HUES64 (cell line): Measurements from ENCODE around the gene BPIFB6.
"Not testable (repeated sequence)": the region's sequence is repeated elsewhere in the genome, so short reads cannot be mapped to it uniquely, and the experiment has no call there.

ENCODE experiments used
- H3K27ac ChIP-seq: 2 replicates; pipeline ENCODE4 v1.7.0; 2013; ENCODE audit warnings: low read depth, low read length, inconsistent platforms
- H3K27me3 ChIP-seq: 2 replicates; pipeline ENCODE4 v1.6.1; 2013; ENCODE audit warnings: mild to moderate bottlenecking, low read length; ENCODE audit not compliant: insufficient read depth
- H3K36me3 ChIP-seq: 2 replicates; pipeline ENCODE4 v1.6.1; 2013; ENCODE audit warnings: mild to moderate bottlenecking, low read length; ENCODE audit not compliant: insufficient read depth
- H3K4me1 ChIP-seq: 2 replicates; pipeline ENCODE4 v1.6.1; 2013; ENCODE audit warnings: mild to moderate bottlenecking, low read length, moderate library complexity; ENCODE audit not compliant: insufficient read depth
- H3K4me3 ChIP-seq: 2 replicates; pipeline ENCODE4 v1.5.1; 2013; ENCODE audit warnings: mild to moderate bottlenecking, low read length, moderate library complexity
- H3K9ac ChIP-seq: 2 replicates; pipeline ENCODE4 v1.6.1; 2013; ENCODE audit warnings: mild to moderate bottlenecking, low read depth, low read length
- H3K9me3 ChIP-seq: 2 replicates; pipeline ENCODE4 v1.6.1; 2013; ENCODE audit warnings: low read depth, low read length; ENCODE audit not compliant: insufficient read depth
- WGBS: fragments of 150-250, 120-280 bp; methylation state at CpG from one replicate; pipeline ENCODE4 v1.1.7; 2013; ENCODE audit warnings: missing lambda C conversion rate; 5-methylcytosine and 5-hydroxymethylcytosine counted together

BPIFB6 gene

DNA sequence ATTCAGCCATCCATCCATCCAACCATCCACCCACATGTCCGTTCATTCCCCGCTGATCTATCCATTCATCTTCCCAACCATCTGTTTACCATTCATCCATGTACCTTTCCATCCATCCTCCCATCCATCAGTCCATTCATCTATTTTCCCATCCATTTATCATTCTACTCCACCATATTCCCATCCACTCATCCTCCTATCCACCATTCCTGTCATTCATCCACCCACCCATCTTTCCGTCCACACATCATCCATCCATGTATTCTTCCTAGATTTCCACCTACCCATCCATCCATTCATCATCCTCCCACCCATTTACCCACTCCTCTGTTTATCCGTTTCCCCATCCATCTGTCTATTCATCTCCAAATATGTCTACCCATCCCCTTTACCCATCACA is 6.8 kb downstream of the BPIFB6 start:
- Histone ChIP-seq H3K27ac (no peak overlapping the region), H3K9me3 (no peaks in the 10 kb centered on the region), H3K4me3 (no peak overlapping the region), H3K36me3 (no peaks in the 10 kb centered on the region), H3K4me1 (no peaks in the 10 kb centered on the region), H3K27me3 (0 out of 2 replicates have a peak, but pooled peaks cover 4% of the 10 kb centered on the region), H3K9ac (no peak overlapping the region)
- WGBS, result 92% methylated on average over 4 of the region's 4 CpGs

DNA sequence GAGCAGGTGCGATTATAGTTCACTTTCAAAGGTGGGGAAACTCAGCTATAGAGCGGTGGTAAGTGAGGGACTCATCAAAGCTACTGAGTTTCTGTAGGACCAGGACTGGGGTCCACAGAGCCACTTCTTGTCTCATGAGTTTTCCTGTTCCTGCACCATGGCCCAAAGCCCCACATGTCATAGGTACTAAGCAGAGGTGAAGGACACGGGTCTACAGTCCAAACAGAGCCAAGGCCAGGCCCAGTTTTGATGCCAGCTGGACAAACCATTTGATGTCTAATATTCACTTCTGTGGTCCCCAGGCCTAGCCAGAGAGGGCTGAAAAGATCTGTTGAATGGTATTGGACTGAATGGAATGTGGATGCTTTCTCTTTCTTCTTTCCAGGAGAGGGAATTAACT is 11.0 kb downstream of the BPIFB6 start:
- WGBS, result 93% methylated on average over 3 of the region's 3 CpGs
- Histone ChIP-seq H3K27ac (no peak overlapping the region), H3K27me3 (0 out of 2 replicates have a peak, but pooled peaks cover 4% of the 10 kb centered on the region), H3K4me1 (no peaks in the 10 kb centered on the region), H3K9me3 (peaks cover 12% of the 10 kb centered on the region), H3K4me3 (no peak overlapping the region), H3K36me3 (no peaks in the 10 kb centered on the region), H3K9ac (no peak overlapping the region)

DNA sequence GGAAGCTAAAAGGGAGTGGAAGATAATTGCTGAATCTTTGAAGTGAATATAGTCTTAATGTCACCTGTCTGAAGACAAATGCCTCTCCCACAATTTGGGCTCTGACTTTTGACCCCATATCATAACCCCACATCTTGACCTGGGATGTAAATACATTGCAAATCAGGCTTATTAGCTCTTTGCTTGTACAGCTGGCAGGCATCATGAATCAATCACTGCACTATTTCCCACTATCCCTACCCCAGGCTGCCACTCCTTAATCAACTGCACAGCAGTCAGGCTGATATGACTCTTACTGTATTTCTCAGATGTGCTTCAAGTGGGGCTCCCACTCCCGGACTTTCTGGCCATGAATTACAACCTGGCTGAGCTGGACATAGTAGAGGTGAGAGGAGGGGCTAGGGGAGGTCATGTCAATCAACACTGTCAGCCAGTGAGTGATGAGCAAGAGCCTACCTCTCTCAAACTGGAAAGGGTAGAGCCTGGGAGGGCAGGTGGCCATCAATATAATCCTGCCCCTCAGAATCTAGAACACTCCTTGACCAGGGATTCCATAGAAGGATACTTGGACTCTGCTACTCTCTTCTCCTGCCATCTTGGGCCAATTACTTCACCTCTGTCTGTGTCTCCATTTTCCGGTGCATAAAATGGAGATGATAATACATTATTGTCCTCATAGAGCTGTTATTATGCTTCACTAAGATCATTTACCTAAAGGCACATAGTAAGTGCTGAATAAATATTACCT is 11.7 kb downstream of the BPIFB6 start:
- Histone ChIP-seq H3K27ac (no peak overlapping the region), H3K36me3 (no peaks in the 10 kb centered on the region), H3K4me1 (no peaks in the 10 kb centered on the region), H3K9me3 (peaks cover 12% of the 10 kb centered on the region), H3K4me3 (no peak overlapping the region), H3K9ac (no peak overlapping the region), H3K27me3 (no peaks in the 10 kb centered on the region)
- 92% methylated on average over 1 of the region's 2 CpGs for WGBS

DNA sequence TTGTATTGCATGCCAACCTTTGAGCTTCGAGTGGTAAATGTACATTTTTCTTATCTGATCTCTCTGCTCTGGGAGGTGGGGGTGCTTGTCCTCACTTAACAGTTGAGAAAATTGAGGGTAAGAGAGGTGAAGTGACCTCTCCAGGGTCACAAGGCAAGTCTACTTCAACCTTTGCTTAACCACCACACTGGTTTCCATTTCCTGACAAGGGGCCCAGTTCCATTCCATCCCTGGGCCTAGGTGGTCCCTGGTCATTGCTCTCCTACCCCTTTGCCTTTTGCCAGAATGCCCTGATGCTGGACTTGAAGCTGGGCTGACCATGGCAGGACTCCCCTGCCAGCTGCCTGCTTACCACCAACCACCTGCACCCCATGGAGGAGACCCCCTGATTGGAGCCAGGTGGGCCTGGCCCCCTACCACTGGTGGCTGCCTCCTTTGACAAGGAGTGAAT is 12.3 kb downstream of the BPIFB6 start:
- no peaks in the 10 kb centered on the region for H3K27me3 ChIP-seq
- H3K4me1 ChIP-seq, result no peaks in the 10 kb centered on the region
- H3K4me3 ChIP-seq, result no peak overlapping the region
- 78% methylated on average over 1 of the region's 1 CpG for WGBS
- no peak overlapping the region for H3K27ac ChIP-seq
- H3K9me3 ChIP-seq, result peaks cover 12% of the 10 kb centered on the region
- H3K36me3 ChIP-seq, result no peaks in the 10 kb centered on the region
- no peak overlapping the region for H3K9ac ChIP-seq

DNA sequence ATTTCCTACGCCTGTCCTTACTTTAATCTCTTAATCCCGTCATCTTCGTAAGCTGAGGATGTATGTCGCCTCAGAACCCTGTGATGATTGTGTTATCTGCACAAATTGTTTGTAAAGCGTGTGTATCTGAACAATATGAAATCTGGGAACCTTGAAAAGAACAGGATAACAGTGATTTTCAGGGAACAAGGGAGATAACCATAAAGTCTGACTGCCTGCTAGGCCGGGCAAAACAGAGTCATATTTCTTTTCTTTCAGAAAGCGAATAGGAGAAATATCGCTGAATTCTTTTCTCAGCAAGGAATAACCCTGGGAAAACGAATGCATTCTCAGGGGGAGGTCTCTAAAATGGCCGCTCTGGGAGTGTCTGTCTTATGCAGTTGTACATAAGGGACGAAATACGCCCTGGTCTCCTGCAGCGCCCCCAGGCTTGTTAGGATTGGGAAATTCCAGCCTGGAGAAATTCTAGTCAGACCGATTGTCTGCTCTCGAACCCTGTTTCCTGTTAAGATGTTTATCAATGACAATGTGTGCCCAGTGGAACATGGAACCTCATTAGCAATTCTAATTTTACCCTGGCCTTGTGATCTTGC is 13.8 kb downstream of the BPIFB6 start:
- H3K9me3 ChIP-seq, result peaks cover 12% of the 10 kb centered on the region
- not testable (repeated sequence) for H3K27ac ChIP-seq, H3K4me1 ChIP-seq, H3K9ac ChIP-seq, H3K27me3 ChIP-seq, H3K36me3 ChIP-seq, H3K4me3 ChIP-seq
- WGBS, result 88% methylated on average over 15 of the region's 15 CpGs

DNA sequence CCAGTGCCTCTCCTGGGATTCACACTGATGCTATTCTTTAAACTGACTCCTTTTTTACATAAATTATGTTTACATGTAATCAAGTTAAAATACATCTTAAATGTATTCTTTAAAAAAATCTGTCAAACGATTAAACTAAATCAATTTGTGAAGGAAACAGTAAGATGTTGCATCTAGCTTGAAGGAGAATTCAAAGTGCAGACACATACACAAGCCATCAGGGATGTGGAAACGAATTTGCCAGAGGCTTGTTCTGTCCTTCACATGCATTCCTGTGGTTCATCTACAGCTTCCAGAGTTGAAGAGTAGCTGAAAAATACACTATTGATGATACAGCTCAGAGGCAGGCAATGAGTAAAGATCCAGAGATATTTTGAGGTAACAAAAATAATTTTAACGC is 15.0 kb downstream of the BPIFB6 start:
- H3K4me3 ChIP-seq, result no peak overlapping the region
- WGBS, result 92% methylated on average over 3 of the region's 3 CpGs

DNA sequence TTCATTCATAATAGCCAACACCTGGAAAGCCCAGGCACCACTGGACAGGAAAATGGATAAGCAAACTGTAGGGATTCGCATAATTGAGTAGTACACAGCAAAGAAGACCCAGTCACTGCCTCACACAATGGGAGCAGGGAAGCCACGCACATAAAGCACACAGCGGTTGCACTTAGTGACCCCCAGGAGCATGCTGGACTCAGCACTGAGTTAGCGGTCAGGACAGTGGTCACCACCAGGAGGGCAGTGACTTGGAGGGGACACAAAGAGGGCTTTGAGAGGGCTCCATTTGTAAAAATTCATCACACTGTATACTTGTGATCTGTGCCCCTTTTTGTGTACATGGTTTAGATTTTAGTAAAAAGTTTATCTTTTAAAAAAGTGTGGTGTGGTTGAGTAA is 19.9 kb downstream of the BPIFB6 start:
- Histone ChIP-seq H3K9me3 (peaks cover 4% of the 10 kb centered on the region; the same call in 1 of the 2 replicates), H3K36me3 (no peaks in the 10 kb centered on the region), H3K27ac (no peak overlapping the region), H3K27me3 (no peaks in the 10 kb centered on the region), H3K9ac (no peak overlapping the region), H3K4me3 (no peak overlapping the region), H3K4me1 (peaks cover 6% of the 10 kb centered on the region; the same call in 1 of the 2 replicates)
- 85% methylated on average over 4 of the region's 4 CpGs for WGBS

More for the DNA sequence above, 15.0 kb downstream of the BPIFB6 start:
- Histone ChIP-seq H3K4me1 (no peaks in the 10 kb centered on the region), H3K9me3 (peaks cover 12% of the 10 kb centered on the region), H3K36me3 (no peaks in the 10 kb centered on the region), H3K27me3 (no peaks in the 10 kb centered on the region), H3K9ac (no peak overlapping the region), H3K27ac (no peak overlapping the region)

DNA sequence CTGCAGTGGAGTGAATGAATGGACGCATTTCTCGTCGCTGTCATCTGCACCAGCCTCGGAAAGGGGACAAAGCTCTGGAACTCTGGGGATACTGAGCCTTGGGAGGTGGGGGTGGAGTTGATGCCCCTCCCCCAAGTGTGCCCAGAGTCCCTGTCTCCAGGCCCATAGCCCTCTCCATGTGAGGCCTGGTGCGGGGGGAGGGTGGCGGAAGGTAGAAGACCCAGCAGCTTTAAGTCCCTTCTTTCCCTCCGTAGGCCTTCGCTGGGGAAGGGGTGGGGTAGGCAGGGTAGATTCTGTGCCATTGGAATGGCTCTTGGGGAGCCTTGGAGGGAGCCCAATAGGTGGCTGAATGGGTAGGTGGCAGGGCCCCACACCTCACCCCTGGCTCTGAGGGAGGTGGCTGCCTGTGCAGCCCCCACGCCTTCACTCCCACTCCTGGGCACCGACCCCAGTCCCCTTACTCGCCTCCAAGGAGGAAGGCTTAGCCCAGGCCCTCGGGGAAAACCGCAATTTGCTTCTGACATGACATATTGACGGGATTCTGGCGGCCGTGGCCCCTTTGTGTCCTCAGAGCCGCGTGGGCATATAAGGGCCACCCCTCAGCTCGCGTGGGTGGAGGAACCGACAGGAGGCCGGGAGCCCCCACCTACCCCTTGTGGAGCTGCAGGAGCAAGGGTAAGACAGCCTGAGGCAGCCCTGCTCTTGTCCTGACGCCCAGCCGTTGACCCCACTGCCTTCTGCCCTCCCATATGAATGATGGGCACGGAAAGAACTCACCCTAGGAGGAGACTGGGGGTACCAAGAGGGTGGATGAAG is 22.1 kb downstream of the BPIFB6 start, which contains the start of gene BPIFB3:
Gene BPIFB3, plus strand, starts transcription at position 613 of the 816 bp plus-strand sequence. CDS start 1,533 bp downstream, outside the sequence.
- no peaks in the 10 kb centered on the region for H3K27me3 ChIP-seq
- peaks cover 6% of the 10 kb centered on the region; the same call in 1 of the 2 replicates for H3K4me1 ChIP-seq
- WGBS, result 84% methylated on average over 25 of the region's 25 CpGs
- no peak within 1 kb of the TSS; the same call in 1 of the 2 replicates for H3K9ac ChIP-seq
- no peaks in the 10 kb centered on the region for H3K36me3 ChIP-seq
- no peaks in the 10 kb centered on the region for H3K9me3 ChIP-seq
- H3K4me3 ChIP-seq, result no peak within 1 kb of the TSS
- H3K27ac ChIP-seq, result no peak within 1 kb of the TSS

DNA sequence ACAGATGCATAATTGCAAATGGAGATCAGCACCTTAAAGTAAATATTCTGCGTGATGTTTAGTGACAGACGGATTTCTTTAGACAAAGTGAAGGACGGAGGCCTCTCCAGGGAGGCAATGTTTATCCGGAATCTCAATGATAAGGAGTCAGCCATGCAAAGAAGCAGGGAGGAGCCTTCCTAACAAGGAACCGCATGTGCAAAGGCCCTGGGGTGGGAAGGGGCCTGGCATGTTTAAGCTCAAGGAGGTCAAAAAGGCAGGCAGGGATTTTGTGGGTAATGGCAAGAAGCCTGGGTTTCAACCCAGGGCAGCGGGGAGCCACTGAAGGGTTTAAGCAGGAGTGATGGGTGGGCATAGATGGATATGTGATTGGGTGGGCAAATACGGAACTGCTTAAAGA is 22.9 kb downstream of the BPIFB6 start:
- Histone ChIP-seq H3K4me3 (no peak overlapping the region), H3K36me3 (no peaks in the 10 kb centered on the region), H3K9ac (no peak overlapping the region), H3K9me3 (no peaks in the 10 kb centered on the region), H3K27me3 (no peaks in the 10 kb centered on the region), H3K27ac (no peak overlapping the region), H3K4me1 (peaks cover 6% of the 10 kb centered on the region; the same call in 1 of the 2 replicates)
- 90% methylated on average over 6 of the region's 7 CpGs for WGBS

DNA sequence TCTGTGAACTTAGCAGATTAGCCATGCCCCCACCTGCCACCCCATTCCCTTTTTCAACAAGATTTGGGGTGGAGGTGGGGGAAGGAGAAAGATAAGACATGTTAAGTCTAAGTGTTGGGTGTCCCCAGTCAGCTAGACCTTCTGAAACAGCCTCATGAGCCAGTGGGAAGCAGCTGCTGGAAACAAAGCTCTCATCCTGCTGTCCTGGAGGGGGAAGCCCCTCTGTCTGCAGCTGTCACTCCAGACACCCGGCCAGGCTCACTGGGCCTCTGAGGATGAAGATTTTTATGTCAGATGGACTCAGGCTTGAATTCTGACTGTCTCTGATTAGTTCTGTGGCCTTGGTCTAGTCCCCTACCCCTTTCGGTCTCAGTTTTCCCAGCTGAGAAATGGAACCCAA is 23.3 kb downstream of the BPIFB6 start:
- H3K27ac ChIP-seq, result no peak overlapping the region
- no peak overlapping the region for H3K9ac ChIP-seq
- H3K36me3 ChIP-seq, result no peaks in the 10 kb centered on the region
- H3K9me3 ChIP-seq, result no peaks in the 10 kb centered on the region
- no peaks in the 10 kb centered on the region for H3K27me3 ChIP-seq
- no peak overlapping the region for H3K4me3 ChIP-seq
- peaks cover 6% of the 10 kb centered on the region; the same call in 1 of the 2 replicates for H3K4me1 ChIP-seq
- 93% methylated on average over 2 of the region's 2 CpGs for WGBS

DNA sequence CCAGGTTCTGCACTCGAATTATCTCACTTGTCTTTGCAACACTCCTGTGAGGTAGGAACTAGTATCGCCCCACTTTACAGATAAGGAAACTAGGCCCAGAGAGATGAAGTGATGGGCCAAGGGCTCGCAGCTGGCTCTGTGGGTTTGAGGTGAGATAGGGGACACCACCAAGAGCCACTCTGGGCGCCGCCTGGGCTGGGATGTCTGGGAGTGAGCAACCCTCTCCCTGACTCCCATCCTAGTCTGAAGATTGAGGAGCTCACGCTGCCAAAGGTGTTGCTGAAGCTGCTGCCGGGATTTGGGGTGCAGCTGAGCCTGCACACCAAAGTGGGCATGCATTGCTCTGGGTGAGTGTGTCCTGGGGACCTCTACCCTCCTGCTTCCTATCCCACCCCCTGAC is 27.7 kb downstream of the BPIFB6 start:
- Histone ChIP-seq H3K27me3 (no peaks in the 10 kb centered on the region), H3K4me3 (no peak overlapping the region), H3K27ac (no peak overlapping the region), H3K4me1 (no peaks in the 10 kb centered on the region), H3K9ac (no peak overlapping the region), H3K36me3 (no peaks in the 10 kb centered on the region), H3K9me3 (no peaks in the 10 kb centered on the region)
- WGBS, result 87% methylated on average over 7 of the region's 7 CpGs
